Measurements from ENCODE around the gene POLR2C.

The POLR2C gene

GRCh38 chr16:57517397-57518367 is 55.2 kb downstream of the POLR2C start:
- in situ Hi-C loops (cut with MboI; ENCODE audit: low sequenced_read_pairs, unreplicated experiment): no loop called here
- no peak for TF ChIP-seq CTCF (IDR thresholded peaks at IDR 0.05; ENCODE audit: borderline replicate concordance, control extremely low read depth, extremely low read depth, insufficient read depth, missing control alignments)
- DNase-seq (ENCODE audit: low spot score): no peak

DNA sequence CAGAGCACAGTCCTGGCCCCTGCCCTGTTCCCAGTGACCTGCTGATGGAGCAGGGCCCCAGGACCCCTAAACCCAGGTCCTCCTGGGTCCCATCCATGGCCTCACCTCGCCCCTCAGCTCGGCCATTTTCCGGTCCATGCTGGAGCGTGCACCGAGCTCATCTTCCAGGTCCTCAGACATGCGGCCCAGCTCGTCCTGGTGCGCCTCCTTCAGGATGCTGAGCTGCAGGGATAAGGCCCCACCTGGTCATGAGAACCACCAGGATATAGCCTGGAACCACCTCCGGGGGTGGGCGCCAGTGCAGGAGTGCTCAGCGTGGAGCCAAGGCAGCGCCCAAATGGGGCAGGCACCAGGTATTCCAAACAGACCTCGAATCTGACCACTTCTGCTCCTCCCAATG is 56.0 kb downstream of the POLR2C start:
- no peak for DNase-seq (ENCODE audit: low spot score)
- TF ChIP-seq CTCF (IDR thresholded peaks at IDR 0.05; ENCODE audit: borderline replicate concordance, control extremely low read depth, extremely low read depth, insufficient read depth, missing control alignments): no peak
- in situ Hi-C loops (cut with MboI; ENCODE audit: low sequenced_read_pairs, unreplicated experiment): no loop called here

DNA sequence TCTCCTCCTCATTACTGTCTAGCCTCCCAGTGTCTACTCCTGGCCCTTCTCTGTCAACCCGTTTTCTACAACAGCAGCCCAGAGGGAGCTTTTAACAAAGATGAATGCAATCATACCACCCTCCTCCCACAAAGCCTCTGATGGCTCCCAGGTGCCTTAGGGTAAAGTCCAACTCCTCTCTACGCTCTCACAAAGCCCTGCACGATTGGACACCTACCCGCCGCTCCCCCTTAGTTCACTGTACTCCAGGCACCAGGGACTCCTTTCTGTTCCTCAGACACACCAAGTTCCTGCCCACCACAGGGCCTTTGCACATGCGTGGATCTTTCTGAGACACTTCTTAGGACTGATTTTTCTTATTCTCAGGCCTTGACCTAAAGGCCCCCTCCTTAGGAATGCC is 56.4 kb downstream of the POLR2C start:
- DNase-seq (ENCODE audit: low spot score): no peak
- in situ Hi-C loops (cut with MboI; ENCODE audit: low sequenced_read_pairs, unreplicated experiment): no loop called here
- TF ChIP-seq CTCF (IDR thresholded peaks at IDR 0.05; ENCODE audit: borderline replicate concordance, control extremely low read depth, extremely low read depth, insufficient read depth, missing control alignments): no peak

- TF ChIP-seq CTCF (IDR thresholded peaks at IDR 0.05; ENCODE audit: borderline replicate concordance, control extremely low read depth, extremely low read depth, insufficient read depth, missing control alignments): peak; percentile 99
- peak; percentile 89 for DNase-seq (ENCODE audit: low spot score)
- in situ Hi-C loops (cut with MboI; ENCODE audit: low sequenced_read_pairs, unreplicated experiment): no loop called here
These were observed 57.4 kb downstream of the POLR2C start for GRCh38 chr16:57519796-57520360.
